Panc1 (cell line): Measurements from ENCODE around the gene KRTAP20-4.

ENCODE experiments used
- POLR2AphosphoS5 ChIP-seq: IDR thresholded peaks from 2 replicates; pipeline ENCODE4 v1.6.1; 2012; ENCODE audit warnings: mild to moderate bottlenecking, low read depth, low read length, moderate library complexity
- SIN3A ChIP-seq: IDR thresholded peaks from 2 replicates; pipeline ENCODE4 v1.6.1; 2012; ENCODE audit warnings: low read depth, mild to moderate bottlenecking, low read length, moderate library complexity, borderline replicate concordance; ENCODE audit not compliant: insufficient read depth
- TCF7L2 ChIP-seq: IDR thresholded peaks from 2 replicates; pipeline ENCODE4 v1.6.1; 2011; ENCODE audit warnings: mild to moderate bottlenecking, low read depth, low read length, inconsistent platforms
- TF ChIP-seq, protein P1 (sequence below): fragments of 450-650 bp; IDR thresholded peaks from 2 replicates; pipeline ENCODE4 v1.5.1; 2017; ENCODE audit warnings: mild to moderate bottlenecking
- TF ChIP-seq, protein P2 (sequence below), 2 experiments: IDR thresholded peaks; 2 replicates each; pipeline ENCODE4 v1.6.1; 2011 to 2012; ENCODE audit warnings: low read depth in 2 of 2, control low read depth in 1 of 2, low read length in 1 of 2, mild to moderate bottlenecking in 1 of 2, moderate library complexity in 1 of 2; ENCODE audit not compliant: insufficient read depth in 1 of 2

DNA sequence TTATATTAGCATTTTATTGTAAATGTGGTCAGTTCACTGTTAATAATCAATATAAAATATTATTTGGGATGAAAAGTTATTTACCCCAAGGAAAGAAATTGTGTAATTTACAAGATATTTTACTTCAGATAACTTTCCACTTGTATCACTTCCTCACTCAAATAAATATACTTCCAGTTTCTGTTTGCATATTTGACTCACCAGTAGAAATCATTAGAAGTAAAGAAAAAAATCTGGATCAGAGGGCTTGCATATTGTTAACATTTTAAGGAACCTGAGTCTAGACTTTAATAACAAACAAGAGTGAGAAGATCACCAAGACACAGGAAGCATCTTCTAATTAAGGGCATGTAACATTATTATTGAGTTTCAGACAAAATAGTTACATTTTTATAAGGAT lies 347 bp upstream of the KRTAP20-4 start:
- TF ChIP-seq, protein P1, sequence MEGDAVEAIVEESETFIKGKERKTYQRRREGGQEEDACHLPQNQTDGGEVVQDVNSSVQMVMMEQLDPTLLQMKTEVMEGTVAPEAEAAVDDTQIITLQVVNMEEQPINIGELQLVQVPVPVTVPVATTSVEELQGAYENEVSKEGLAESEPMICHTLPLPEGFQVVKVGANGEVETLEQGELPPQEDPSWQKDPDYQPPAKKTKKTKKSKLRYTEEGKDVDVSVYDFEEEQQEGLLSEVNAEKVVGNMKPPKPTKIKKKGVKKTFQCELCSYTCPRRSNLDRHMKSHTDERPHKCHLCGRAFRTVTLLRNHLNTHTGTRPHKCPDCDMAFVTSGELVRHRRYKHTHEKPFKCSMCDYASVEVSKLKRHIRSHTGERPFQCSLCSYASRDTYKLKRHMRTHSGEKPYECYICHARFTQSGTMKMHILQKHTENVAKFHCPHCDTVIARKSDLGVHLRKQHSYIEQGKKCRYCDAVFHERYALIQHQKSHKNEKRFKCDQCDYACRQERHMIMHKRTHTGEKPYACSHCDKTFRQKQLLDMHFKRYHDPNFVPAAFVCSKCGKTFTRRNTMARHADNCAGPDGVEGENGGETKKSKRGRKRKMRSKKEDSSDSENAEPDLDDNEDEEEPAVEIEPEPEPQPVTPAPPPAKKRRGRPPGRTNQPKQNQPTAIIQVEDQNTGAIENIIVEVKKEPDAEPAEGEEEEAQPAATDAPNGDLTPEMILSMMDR: no peak
- TF ChIP-seq SIN3A (no peak), POLR2AphosphoS5 (no peak), TCF7L2 (no peak)
- TF ChIP-seq, protein P2, sequence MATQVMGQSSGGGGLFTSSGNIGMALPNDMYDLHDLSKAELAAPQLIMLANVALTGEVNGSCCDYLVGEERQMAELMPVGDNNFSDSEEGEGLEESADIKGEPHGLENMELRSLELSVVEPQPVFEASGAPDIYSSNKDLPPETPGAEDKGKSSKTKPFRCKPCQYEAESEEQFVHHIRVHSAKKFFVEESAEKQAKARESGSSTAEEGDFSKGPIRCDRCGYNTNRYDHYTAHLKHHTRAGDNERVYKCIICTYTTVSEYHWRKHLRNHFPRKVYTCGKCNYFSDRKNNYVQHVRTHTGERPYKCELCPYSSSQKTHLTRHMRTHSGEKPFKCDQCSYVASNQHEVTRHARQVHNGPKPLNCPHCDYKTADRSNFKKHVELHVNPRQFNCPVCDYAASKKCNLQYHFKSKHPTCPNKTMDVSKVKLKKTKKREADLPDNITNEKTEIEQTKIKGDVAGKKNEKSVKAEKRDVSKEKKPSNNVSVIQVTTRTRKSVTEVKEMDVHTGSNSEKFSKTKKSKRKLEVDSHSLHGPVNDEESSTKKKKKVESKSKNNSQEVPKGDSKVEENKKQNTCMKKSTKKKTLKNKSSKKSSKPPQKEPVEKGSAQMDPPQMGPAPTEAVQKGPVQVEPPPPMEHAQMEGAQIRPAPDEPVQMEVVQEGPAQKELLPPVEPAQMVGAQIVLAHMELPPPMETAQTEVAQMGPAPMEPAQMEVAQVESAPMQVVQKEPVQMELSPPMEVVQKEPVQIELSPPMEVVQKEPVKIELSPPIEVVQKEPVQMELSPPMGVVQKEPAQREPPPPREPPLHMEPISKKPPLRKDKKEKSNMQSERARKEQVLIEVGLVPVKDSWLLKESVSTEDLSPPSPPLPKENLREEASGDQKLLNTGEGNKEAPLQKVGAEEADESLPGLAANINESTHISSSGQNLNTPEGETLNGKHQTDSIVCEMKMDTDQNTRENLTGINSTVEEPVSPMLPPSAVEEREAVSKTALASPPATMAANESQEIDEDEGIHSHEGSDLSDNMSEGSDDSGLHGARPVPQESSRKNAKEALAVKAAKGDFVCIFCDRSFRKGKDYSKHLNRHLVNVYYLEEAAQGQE (IDR thresholded peaks at IDR 0.05; ENCODE audit: insufficient read depth in 1 of 2, low read depth in 2 of 2, low read length in 1 of 2): no peak
